DOHH2 (cell line): ENCODE data around the gene HINFP.

Source experiments
- H3F3A ChIP-seq: fragments of 200-600 bp; sonication (generic), shearing (Covaris generic); 2 replicates; pipeline ENCODE4 v1.6.0; 2016; ENCODE audit warnings: antibody characterized with exemption, mild to moderate bottlenecking; ENCODE audit not compliant: control insufficient read depth, insufficient read depth
- H3K27ac ChIP-seq: fragments of 200-600 bp; sonication (generic); 2 replicates; pipeline ENCODE4 v1.5.1; 2014; ENCODE audit warnings: low read depth, mild to moderate bottlenecking, low read length, moderate library complexity
- H3K27me3 ChIP-seq: fragments of 200-600 bp; sonication (generic); 2 replicates; pipeline ENCODE4 v1.6.1; 2014; ENCODE audit warnings: mild to moderate bottlenecking, low read length, mixed read lengths; ENCODE audit not compliant: control insufficient read depth
- H3K36me3 ChIP-seq: fragments of 200-600 bp; sonication (generic); 2 replicates; pipeline ENCODE4 v1.6.1; 2014; ENCODE audit warnings: mild to moderate bottlenecking, low read length, moderate library complexity, mixed read lengths; ENCODE audit not compliant: control insufficient read depth
- H3K4me1 ChIP-seq: fragments of 200-600 bp; sonication (generic); 2 replicates; pipeline ENCODE4 v1.6.1; 2014; ENCODE audit warnings: mild to moderate bottlenecking, low read length, mixed read lengths; ENCODE audit not compliant: control insufficient read depth
- H3K4me2 ChIP-seq: fragments of 200-600 bp; sonication (generic); 2 replicates; pipeline ENCODE4 v1.6.0; 2014; ENCODE audit warnings: mild to moderate bottlenecking, low read length, moderate library complexity
- H3K4me3 ChIP-seq: fragments of 200-600 bp; sonication (generic); 2 replicates; pipeline ENCODE4 v1.5.1; 2014; ENCODE audit warnings: mild to moderate bottlenecking, low read length, mixed read lengths
- H3K79me2 ChIP-seq: fragments of 200-600 bp; sonication (generic); 2 replicates; pipeline ENCODE4 v1.6.1; 2014; ENCODE audit warnings: mild to moderate bottlenecking, low read length, mixed read lengths; ENCODE audit not compliant: control insufficient read depth
- H3K9me2 ChIP-seq: fragments of 200-600 bp; sonication (generic); replicated peaks from 2 replicates; pipeline ENCODE4 v1.6.1; 2014; ENCODE audit warnings: mild to moderate bottlenecking, low read length, mixed read lengths; ENCODE audit not compliant: control insufficient read depth
- H3K9me3 ChIP-seq: fragments of 200-600 bp; sonication (generic); 2 replicates; pipeline ENCODE4 v1.6.1; 2014; ENCODE audit warnings: antibody characterized with exemption, low read length, mixed read lengths; ENCODE audit not compliant: control insufficient read depth, insufficient read depth
- H4K20me1 ChIP-seq: fragments of 200-600 bp; sonication (generic); 2 replicates; pipeline ENCODE4 v1.6.0; 2014; ENCODE audit warnings: low read depth, mild to moderate bottlenecking, antibody characterized with exemption, low read length, moderate library complexity; ENCODE audit not compliant: control insufficient read depth, insufficient read depth
- CTCF ChIP-seq: fragments of 200-600 bp; sonication (generic); IDR thresholded peaks from one replicate; pipeline ENCODE4 v1.5.1; 2014; ENCODE audit warnings: antibody characterized with exemption, mild to moderate bottlenecking, low read depth, low read length; ENCODE audit not compliant: poor library complexity, severe bottlenecking
- EZH2phosphoT487 ChIP-seq: fragments of 200-600 bp; sonication (generic); IDR thresholded peaks from 2 replicates; pipeline ENCODE4 v1.6.1; 2017; ENCODE audit warnings: borderline replicate concordance, mild to moderate bottlenecking, antibody characterized with exemption, low read length, moderate library complexity, mixed read lengths

HINFP gene

GRCh38 chr11:119120639-119121007 lies 757 bp upstream of the HINFP start:
- Histone ChIP-seq H3K36me3 (peaks cover 29% of the 10 kb centered on the region), H3F3A (peaks cover 10% of the 10 kb centered on the region), H3K27ac (no peak overlapping the region), H3K79me2 (peaks cover 28% of the 10 kb centered on the region), H3K4me3 (peak overlapping the region; percentile 74), H4K20me1 (no peaks in the 10 kb centered on the region), H3K9me3 (no peaks in the 10 kb centered on the region), H3K27me3 (no peaks in the 10 kb centered on the region), H3K4me1 (peaks cover 18% of the 10 kb centered on the region), H3K4me2 (peak overlapping the region; percentile 80), H3K9me2 (no peaks in the 10 kb centered on the region)
- no peak for TF ChIP-seq CTCF

- Histone ChIP-seq H3K79me2 (peaks cover 33% of the 10 kb centered on the region), H3K27me3 (no peaks in the 10 kb centered on the region), H3K36me3 (peaks cover 26% of the 10 kb centered on the region), H4K20me1 (no peaks in the 10 kb centered on the region), H3K4me3 (peak overlapping the region; percentile 97), H3K4me2 (peak overlapping the region; percentile 77), H3K27ac (0 out of 2 replicates have a peak overlapping the region, but pooled peaks have one; percentile 9), H3F3A (peaks cover 14% of the 10 kb centered on the region), H3K9me3 (no peaks in the 10 kb centered on the region), H3K4me1 (peaks cover 23% of the 10 kb centered on the region), H3K9me2 (no peaks in the 10 kb centered on the region)
- no peak for TF ChIP-seq CTCF
- no peak for TF ChIP-seq EZH2phosphoT487
Measured at GRCh38 chr11:119121811-119122124, 388 bp downstream of the HINFP start.

- Histone ChIP-seq H3K4me1 (peaks cover 19% of the 10 kb centered on the region), H3K4me3 (no peak overlapping the region), H3K4me2 (no peak overlapping the region), H3K9me2 (no peaks in the 10 kb centered on the region), H4K20me1 (0 out of 2 replicates have a peak, but pooled peaks cover 4% of the 10 kb centered on the region), H3K27ac (no peak overlapping the region), H3K79me2 (peaks cover 33% of the 10 kb centered on the region), H3F3A (0 out of 2 replicates have a peak, but pooled peaks cover 4% of the 10 kb centered on the region), H3K9me3 (no peaks in the 10 kb centered on the region), H3K36me3 (peaks cover 34% of the 10 kb centered on the region), H3K27me3 (no peaks in the 10 kb centered on the region)
- TF ChIP-seq CTCF, result no peak
- TF ChIP-seq EZH2phosphoT487, result no peak
Measured at GRCh38 chr11:119125821-119126220, 4.4 kb downstream of the HINFP start.
